Caco-2 (cell line): ENCODE measurements around the gene PDE11A. TPM values are rescaled to one million over a fixed set of nuclear protein-coding genes. Genes with fewer than 3 reads are reported as not detected.

Experiments used
- BruUV-seq: library from RNA; stranded (reverse); fragments of 400-500 nt; replicated peaks from 2 replicates; lab custom pipeline; 2021; lab: Mats Ljungman, UMichigan
- CTCF ChIA-PET: fragments of 300-600 bp; sonication (Branson Sonifier 250); formaldehyde crosslinking; loops from one replicate; lab custom pipeline; 2022; ENCODE audit warnings: antibody characterized with exemption; lab: Charles Lee
- POLR2A ChIA-PET: fragments of 300-600 bp; sonication (Branson Sonifier 250); formaldehyde crosslinking; loops from one replicate; lab custom pipeline; 2022; ENCODE audit warnings: antibody characterized with exemption; lab: Charles Lee
- DNase-seq, 2 experiments: peaks; one replicate each; pipeline versions ENCODE4 v3.0.0 to v3.0.0-alpha.2; 2020 to 2022
- H3K27me3 ChIP-seq: replicated peaks from 2 replicates; pipeline ENCODE4 v1.6.0; 2011; ENCODE audit warnings: low read length; ENCODE audit not compliant: control insufficient read depth, insufficient read depth
- H3K36me3 ChIP-seq: 2 replicates; pipeline ENCODE4 v1.5.1; 2011; ENCODE audit warnings: low read length; ENCODE audit not compliant: control insufficient read depth, insufficient read depth
- H3K4me1 ChIP-seq: fragments of 250-450 bp; sonication (Bioruptor Pico); 2 replicates; pipeline ENCODE4 v1.5.1; 2020; ENCODE audit warnings: mild to moderate bottlenecking
- H3K4me3 ChIP-seq: 2 replicates; pipeline ENCODE4 v1.5.1; 2011; ENCODE audit warnings: low read depth, mild to moderate bottlenecking, control low read depth, low read length
- H3K9me3 ChIP-seq: fragments of 250-450 bp; sonication (Bioruptor Pico); 2 replicates; pipeline ENCODE4 v1.5.1; 2020; ENCODE audit warnings: mild to moderate bottlenecking, moderate library complexity
- H3K27ac Mint-ChIP-seq: one replicate; pipeline ENCODE4 v1.8.0; 2022; ENCODE audit warnings: mixed read lengths; ENCODE audit not compliant: unreplicated experiment
- H3K27me3 Mint-ChIP-seq: one replicate; pipeline ENCODE4 v1.8.0; 2022; ENCODE audit warnings: mixed read lengths; ENCODE audit not compliant: insufficient read depth, unreplicated experiment
- H3K36me3 Mint-ChIP-seq: one replicate; pipeline ENCODE4 v1.8.0; 2022; ENCODE audit warnings: mild to moderate bottlenecking, mixed read lengths; ENCODE audit not compliant: insufficient read depth, unreplicated experiment
- H3K4me1 Mint-ChIP-seq: one replicate; pipeline ENCODE4 v1.8.0; 2022; ENCODE audit warnings: low read depth, mixed read lengths; ENCODE audit not compliant: unreplicated experiment
- H3K4me3 Mint-ChIP-seq: one replicate; pipeline ENCODE4 v1.8.0; 2022; ENCODE audit warnings: mild to moderate bottlenecking, moderate library complexity, mixed read lengths; ENCODE audit not compliant: unreplicated experiment
- H3K9me3 Mint-ChIP-seq: one replicate; pipeline ENCODE4 v1.8.0; 2022; ENCODE audit warnings: mixed read lengths; ENCODE audit not compliant: unreplicated experiment
- CTCF ChIP-seq, 2 experiments: fragments of 200-600 bp in 1 of 2; IDR thresholded peaks; 1 replicate in 1 of 2; 2 replicates in 1 of 2; pipeline versions ENCODE4 v1.5.1 to v1.8.0; 2011 to 2022; ENCODE audit warnings: antibody characterized with exemption in 1 of 2, control low read depth in 1 of 2, inconsistent platforms in 1 of 2, low read depth in 1 of 2, low read length in 1 of 2, mild to moderate bottlenecking in 1 of 2, moderate library complexity in 1 of 2; ENCODE audit not compliant: insufficient read depth in 1 of 2, severe bottlenecking in 1 of 2, unreplicated experiment in 1 of 2
- intact Hi-C: fragments of 100-400 bp; cut with micrococcal nuclease; formaldehyde crosslinking; loops from one replicate; pipeline ENCODE4 v1.10.0; 2022; ENCODE audit not compliant: unreplicated experiment
- total RNA-seq: library from RNA; stranded (reverse); gene quantifications from 2 replicates; pipeline ENCODE4 v1.2.3, GENCODE V29; 2022

PDE11A gene
- total RNA-seq, 1 experiment from 2014 or later = 0.25 TPM

- intact Hi-C loops = no loop called here
- Histone ChIP-seq H3K27me3 (no peaks in the 10 kb centered on the region), H3K36me3 (no peaks in the 10 kb centered on the region), H3K4me3 (no peak overlapping the region), H3K4me1 (0 out of 2 replicates have a peak, but pooled peaks cover 1% of the 10 kb centered on the region), H3K9me3 (no peaks in the 10 kb centered on the region)
- peaks cover 7% of the 10 kb centered on the region for H3K36me3 Mint-ChIP-seq
- H3K27ac Mint-ChIP-seq = no peak overlapping the region
- TF ChIP-seq CTCF (IDR thresholded peaks at IDR 0.05; ENCODE audit: insufficient read depth in 1 of 2, low read depth in 1 of 2, low read length in 1 of 2, severe bottlenecking in 1 of 2, unreplicated experiment in 1 of 2) = no peak
- DNase-seq = no peak
- no peak overlapping the region for H3K4me3 Mint-ChIP-seq
- no TSS peak for BruUV-seq
- peaks cover 6% of the 10 kb centered on the region for H3K4me1 Mint-ChIP-seq
- no peaks in the 10 kb centered on the region for H3K9me3 Mint-ChIP-seq
- ChIA-PET POLR2A (no interaction called here), CTCF (no interaction called here)
- peaks cover 7% of the 10 kb centered on the region for H3K27me3 Mint-ChIP-seq
These were observed 35.6 kb upstream of the PDE11A start for GRCh38 chr2:178108176-178108575.

GRCh38 chr2:178106053-178106452, 33.5 kb upstream of the PDE11A start:
- no peaks in the 10 kb centered on the region for H3K4me1 Mint-ChIP-seq
- Histone ChIP-seq H3K4me1 (no peaks in the 10 kb centered on the region), H3K4me3 (no peak overlapping the region), H3K9me3 (no peaks in the 10 kb centered on the region), H3K36me3 (no peaks in the 10 kb centered on the region), H3K27me3 (no peaks in the 10 kb centered on the region)
- BruUV-seq = no TSS peak
- no peak overlapping the region for H3K4me3 Mint-ChIP-seq
- no peaks in the 10 kb centered on the region for H3K9me3 Mint-ChIP-seq
- POLR2A ChIA-PET = no interaction called here
- H3K36me3 Mint-ChIP-seq = no peaks in the 10 kb centered on the region
- no peak overlapping the region for H3K27ac Mint-ChIP-seq
- DNase-seq = no peak
- peaks cover 7% of the 10 kb centered on the region for H3K27me3 Mint-ChIP-seq
- intact Hi-C loops = no loop called here
- TF ChIP-seq CTCF (IDR thresholded peaks at IDR 0.05; ENCODE audit: insufficient read depth in 1 of 2, low read depth in 1 of 2, low read length in 1 of 2, severe bottlenecking in 1 of 2, unreplicated experiment in 1 of 2) = no peak
- CTCF ChIA-PET = no interaction called here

GRCh38 chr2:178105566-178105965, 33.0 kb upstream of the PDE11A start:
- Mint-ChIP-seq H3K27ac (no peak overlapping the region), H3K36me3 (no peaks in the 10 kb centered on the region), H3K9me3 (no peaks in the 10 kb centered on the region), H3K4me1 (no peaks in the 10 kb centered on the region), H3K4me3 (no peak overlapping the region), H3K27me3 (peaks cover 7% of the 10 kb centered on the region)
- Histone ChIP-seq H3K27me3 (no peaks in the 10 kb centered on the region), H3K4me1 (no peaks in the 10 kb centered on the region), H3K4me3 (no peak overlapping the region), H3K9me3 (no peaks in the 10 kb centered on the region), H3K36me3 (no peaks in the 10 kb centered on the region)
- CTCF ChIA-PET = no interaction called here
- TF ChIP-seq CTCF (IDR thresholded peaks at IDR 0.05; ENCODE audit: insufficient read depth in 1 of 2, low read depth in 1 of 2, low read length in 1 of 2, severe bottlenecking in 1 of 2, unreplicated experiment in 1 of 2) = no peak
- no peak for DNase-seq
- POLR2A ChIA-PET = no interaction called here
- intact Hi-C loops = no loop called here
- no TSS peak for BruUV-seq
